ENCODE results near the gene PPARD.

GRCh38 chr6:35358086-35358485 is 15.7 kb downstream of the PPARD start:
- no peak for TF ChIP-seq POLR2A (IDR thresholded peaks at IDR 0.05)
- TF ChIP-seq, protein P1, sequence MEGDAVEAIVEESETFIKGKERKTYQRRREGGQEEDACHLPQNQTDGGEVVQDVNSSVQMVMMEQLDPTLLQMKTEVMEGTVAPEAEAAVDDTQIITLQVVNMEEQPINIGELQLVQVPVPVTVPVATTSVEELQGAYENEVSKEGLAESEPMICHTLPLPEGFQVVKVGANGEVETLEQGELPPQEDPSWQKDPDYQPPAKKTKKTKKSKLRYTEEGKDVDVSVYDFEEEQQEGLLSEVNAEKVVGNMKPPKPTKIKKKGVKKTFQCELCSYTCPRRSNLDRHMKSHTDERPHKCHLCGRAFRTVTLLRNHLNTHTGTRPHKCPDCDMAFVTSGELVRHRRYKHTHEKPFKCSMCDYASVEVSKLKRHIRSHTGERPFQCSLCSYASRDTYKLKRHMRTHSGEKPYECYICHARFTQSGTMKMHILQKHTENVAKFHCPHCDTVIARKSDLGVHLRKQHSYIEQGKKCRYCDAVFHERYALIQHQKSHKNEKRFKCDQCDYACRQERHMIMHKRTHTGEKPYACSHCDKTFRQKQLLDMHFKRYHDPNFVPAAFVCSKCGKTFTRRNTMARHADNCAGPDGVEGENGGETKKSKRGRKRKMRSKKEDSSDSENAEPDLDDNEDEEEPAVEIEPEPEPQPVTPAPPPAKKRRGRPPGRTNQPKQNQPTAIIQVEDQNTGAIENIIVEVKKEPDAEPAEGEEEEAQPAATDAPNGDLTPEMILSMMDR (IDR thresholded peaks at IDR 0.05): no peak

All from Peyer's patch (tissue), 4 donors.